KOPT-K1 (cell line): Measurements from ENCODE around the gene SLC7A4.
"Not testable (repeated sequence)": the region's sequence is repeated elsewhere in the genome, so short reads cannot be mapped to it uniquely, and the experiment has no call there.

Experiments
- H3K27ac ChIP-seq: fragments of 200-600 bp; sonication (generic); 2 replicates; pipeline ENCODE4 v1.5.1; 2016; ENCODE audit warnings: antibody characterized with exemption, mild to moderate bottlenecking, low read depth, low read length; ENCODE audit not compliant: poor library complexity, severe bottlenecking
- H3K36me3 ChIP-seq: fragments of 200-600 bp; sonication (generic); 2 replicates; pipeline ENCODE4 v1.5.1; 2017; ENCODE audit warnings: antibody characterized with exemption, mild to moderate bottlenecking, low read length, moderate library complexity; ENCODE audit not compliant: insufficient read depth
- H3K9me3 ChIP-seq: fragments of 200-600 bp; sonication (generic); 2 replicates; pipeline ENCODE4 v1.5.1; 2017; ENCODE audit warnings: antibody characterized with exemption, low read length, mild to moderate bottlenecking; ENCODE audit not compliant: insufficient read depth, poor library complexity, severe bottlenecking

Gene SLC7A4

DNA sequence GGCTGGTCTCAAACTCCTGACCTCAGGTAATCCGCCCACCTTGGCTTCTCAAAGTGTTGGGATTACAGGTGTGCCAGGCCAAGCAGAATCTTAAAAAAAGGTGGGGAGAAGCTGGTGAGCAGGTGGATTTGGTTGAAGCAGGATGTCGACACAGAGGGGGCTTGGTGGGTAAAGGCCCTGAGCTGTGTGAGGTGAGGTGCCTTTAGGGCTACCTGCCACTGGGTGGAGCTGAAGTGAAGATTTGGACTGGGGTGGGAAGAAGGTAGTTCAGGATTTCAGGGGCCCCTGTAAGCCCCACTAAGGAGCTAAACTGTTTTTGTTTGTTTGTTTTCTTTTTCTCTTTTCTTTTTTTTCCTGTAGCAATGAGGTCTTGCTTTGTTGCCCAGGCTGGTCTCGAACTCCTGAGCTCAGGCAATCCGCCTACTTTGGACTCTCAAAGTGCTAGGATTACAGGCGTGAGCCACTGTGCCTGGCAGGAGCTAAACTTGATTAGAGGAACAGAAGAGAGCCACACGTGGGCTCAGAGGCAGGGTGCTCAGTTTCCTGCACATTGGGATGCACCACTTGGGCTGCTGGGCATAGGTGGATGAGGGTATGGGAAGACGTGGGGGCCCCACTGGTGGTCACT is 11.4 kb downstream of the SLC7A4 start:
- Histone ChIP-seq H3K27ac (no peak overlapping the region), H3K36me3 (no peaks in the 10 kb centered on the region), H3K9me3 (no peaks in the 10 kb centered on the region)

DNA sequence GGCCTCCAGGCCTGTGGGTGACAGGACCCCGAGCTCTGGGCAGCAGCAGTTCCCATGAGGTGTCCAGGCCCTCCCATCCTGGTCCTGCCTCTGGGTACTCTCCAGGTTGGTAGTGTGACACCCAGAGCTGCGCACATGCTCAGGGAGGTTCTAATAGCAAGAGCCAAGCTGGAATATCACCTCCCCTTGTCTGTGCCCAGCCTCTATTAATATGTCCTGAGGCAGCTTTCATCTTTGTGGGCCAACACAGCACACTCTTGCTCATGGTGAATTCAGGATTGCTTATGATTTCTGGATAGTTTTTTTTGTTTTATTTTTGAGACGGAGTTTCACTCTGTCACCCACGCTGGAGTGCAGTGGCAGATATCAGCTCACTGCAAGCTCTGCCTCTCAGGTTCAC is 14.0 kb downstream of the SLC7A4 start:
- Histone ChIP-seq H3K9me3 (no peaks in the 10 kb centered on the region), H3K27ac (no peak overlapping the region)

GRCh38 chr22:21016644-21017420 is 15.5 kb downstream of the SLC7A4 start:
- Histone ChIP-seq H3K27ac (no peak overlapping the region), H3K9me3 (no peaks in the 10 kb centered on the region), H3K36me3 (no peaks in the 10 kb centered on the region)

More for the DNA sequence above, 14.0 kb downstream of the SLC7A4 start:
- H3K36me3 ChIP-seq = no peaks in the 10 kb centered on the region

DNA sequence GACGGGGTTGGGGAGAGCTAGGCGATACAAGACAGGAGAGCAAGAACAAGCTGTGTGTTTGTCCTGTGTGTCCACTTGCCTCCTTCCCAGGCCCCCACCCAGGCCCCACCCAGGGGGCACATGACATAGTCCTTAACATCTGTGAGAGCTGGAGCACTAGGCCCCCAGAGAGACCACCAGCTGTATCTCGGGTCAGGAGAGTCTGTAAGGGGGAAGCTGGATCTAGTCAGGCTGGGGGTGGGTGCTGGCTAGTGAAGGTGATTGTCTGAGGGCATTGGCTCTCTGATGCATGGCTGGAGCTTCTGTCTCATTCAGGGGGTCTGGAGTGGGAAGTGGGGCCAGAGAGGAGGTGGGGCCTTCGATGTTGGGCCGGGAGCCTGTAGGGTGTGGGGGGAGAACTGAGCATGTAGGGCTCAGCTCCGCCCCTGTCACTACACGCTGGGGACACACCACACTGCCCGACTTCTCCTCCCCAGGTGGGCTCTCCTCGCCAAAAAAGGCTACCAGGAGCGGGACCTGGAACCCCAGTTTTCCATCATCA is 16.8 kb downstream of the SLC7A4 start:
- H3K27ac ChIP-seq = no peak overlapping the region
- no peaks in the 10 kb centered on the region for H3K36me3 ChIP-seq
- no peaks in the 10 kb centered on the region for H3K9me3 ChIP-seq

- H3K27ac ChIP-seq = no peak within 1 kb of the TSS
- H3K36me3 ChIP-seq = no peaks in the 10 kb centered on the region
- no peaks in the 10 kb centered on the region for H3K9me3 ChIP-seq
Measured at GRCh38 chr22:21014726-21015465, 17.5 kb downstream of the SLC7A4 start, which contains the start of gene P2RX6. P2RX6 (plus strand) TSS chr22:21015165; CDS start chr22:21015175, 10 bp downstream.

DNA sequence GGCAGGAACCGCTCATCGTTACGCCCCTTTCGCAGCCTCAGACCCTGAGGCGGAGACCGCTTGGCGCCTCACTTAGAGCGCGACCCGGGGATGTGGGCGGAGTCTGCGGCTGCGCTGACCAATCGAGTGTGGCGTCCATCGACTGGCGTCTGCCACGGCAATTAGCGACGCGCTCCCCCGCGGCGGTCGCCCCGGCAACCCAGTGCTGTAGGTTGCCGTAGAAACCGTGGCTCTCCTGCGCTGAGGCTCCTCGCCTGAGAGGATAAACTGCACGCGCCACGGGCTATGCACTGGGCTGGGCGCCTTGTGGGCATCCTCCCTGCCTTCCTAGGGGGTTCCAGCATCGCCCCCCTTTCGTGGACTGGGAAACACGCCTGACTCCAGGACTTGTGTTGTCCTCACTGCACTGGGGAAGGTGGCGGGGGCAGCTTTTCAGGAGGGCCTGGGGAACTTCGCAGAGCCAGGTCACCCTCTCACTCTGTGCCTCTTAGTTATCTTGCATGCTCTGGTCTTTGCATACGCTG is 18.1 kb downstream of the SLC7A4 start:
- H3K27ac ChIP-seq = no peak overlapping the region
- H3K9me3 ChIP-seq = no peaks in the 10 kb centered on the region
- H3K36me3 ChIP-seq = no peaks in the 10 kb centered on the region

DNA sequence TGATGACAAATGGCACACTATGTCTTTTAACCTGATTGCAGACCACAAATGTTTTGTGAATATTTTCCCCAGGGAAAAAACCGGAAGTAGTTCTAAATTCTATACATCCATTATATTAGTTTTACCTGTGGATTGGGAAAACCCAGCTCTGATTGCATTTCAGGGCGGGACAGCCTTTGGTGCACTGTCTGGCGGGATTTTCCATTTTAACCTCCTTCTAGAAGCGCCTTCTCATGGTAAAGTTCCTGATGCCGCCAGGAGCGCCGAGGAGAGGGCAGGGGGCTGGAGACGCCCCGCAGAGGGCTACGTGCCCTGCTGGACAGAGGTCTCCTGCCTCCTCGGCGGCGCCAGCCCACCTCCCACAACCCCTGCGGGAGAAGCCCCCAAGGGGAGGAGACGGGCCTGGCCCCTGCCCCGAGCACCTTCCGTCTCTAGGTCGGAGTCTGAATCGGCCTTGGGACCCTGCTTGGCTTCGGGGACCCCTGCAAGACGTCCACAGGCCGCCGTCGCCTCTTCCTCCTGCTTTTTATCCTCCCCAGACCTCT is 18.6 kb downstream of the SLC7A4 start:
- Histone ChIP-seq H3K9me3 (no peaks in the 10 kb centered on the region), H3K27ac (no peak overlapping the region), H3K36me3 (no peaks in the 10 kb centered on the region)

DNA sequence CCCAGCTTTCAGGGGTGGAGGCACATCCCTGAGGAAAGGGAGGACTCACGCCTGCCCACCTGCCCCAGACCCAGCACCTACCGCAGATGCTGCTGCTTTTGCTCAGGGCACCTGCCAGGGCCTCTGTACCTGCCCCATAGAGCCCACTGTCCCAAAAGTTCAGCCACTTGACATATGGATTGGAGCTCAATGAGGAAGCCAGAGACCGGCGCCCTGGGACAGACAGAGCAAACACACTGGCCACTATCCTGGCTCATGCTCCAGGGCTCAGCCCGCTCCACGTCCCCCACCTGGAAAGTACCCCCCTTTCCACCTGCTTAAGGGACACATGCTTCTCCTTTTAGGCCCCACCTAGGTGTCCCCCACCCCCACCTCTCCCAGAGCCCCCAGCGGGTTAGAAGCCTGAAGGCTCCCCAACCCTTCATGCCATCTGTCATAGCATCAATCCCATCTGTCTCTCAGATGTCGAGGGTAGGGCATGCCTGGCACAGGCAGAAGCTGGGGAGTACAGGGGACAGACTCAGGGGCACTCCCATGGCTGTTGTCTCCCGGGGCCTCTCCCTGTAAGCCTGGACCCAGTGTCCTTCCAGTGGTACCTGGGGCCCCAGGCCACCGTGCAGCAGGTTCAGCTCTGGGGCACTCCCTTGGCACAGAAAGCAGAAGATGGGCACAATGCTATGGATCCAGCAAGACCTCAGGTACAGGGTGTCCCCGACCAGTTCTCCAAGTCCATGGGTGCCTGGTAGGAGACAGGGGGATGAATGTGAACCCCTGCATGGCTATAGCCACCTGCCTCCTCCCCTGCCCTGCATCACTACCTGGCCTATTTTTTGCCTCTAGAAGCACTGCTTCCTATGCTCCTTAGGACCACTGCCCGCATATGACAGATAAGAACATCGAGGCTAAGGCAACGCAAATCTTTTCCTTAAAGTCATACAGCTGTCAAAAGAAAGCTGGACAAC is 19.6 kb downstream of the SLC7A4 start:
- no peaks in the 10 kb centered on the region for H3K36me3 ChIP-seq
- no peaks in the 10 kb centered on the region for H3K9me3 ChIP-seq
- no peak overlapping the region for H3K27ac ChIP-seq

- H3K36me3 ChIP-seq = no peaks in the 10 kb centered on the region
- no peak overlapping the region for H3K27ac ChIP-seq
- no peaks in the 10 kb centered on the region for H3K9me3 ChIP-seq
Measured at GRCh38 chr22:21010426-21011113, 21.8 kb downstream of the SLC7A4 start.

- Histone ChIP-seq H3K27ac (no peak overlapping the region), H3K9me3 (no peaks in the 10 kb centered on the region)
Measured at GRCh38 chr22:21009638-21010425, 22.5 kb downstream of the SLC7A4 start.

GRCh38 chr22:21009208-21009607 is 23.2 kb downstream of the SLC7A4 start:
- H3K9me3 ChIP-seq, H3K27ac ChIP-seq, H3K36me3 ChIP-seq: not testable (repeated sequence)

More at GRCh38 chr22:21009638-21010425, 22.5 kb downstream of the SLC7A4 start:
- no peaks in the 10 kb centered on the region for H3K36me3 ChIP-seq

DNA sequence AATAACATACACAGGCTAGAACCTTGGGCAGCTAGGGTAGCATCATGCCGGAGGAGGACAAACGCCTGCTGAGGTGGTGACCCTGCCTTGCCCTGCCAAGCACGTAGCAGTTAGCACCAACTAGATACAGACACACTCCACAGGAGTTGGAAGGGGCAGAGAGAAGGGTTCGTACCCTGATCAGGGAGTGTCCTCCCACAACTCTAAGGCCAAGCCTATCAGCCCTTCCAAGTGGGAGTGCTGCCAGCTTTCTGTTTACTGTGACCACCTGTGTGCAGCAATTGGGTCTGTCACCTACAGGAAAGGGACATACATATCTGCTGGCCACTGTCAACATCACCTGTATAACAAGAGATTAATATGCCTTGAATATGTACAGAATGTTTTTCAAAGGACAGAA is 28.6 kb downstream of the SLC7A4 start:
- Histone ChIP-seq H3K27ac (no peak overlapping the region), H3K9me3 (no peaks in the 10 kb centered on the region), H3K36me3 (peaks cover 19% of the 10 kb centered on the region)
